Measurements from ENCODE around the gene TMEM178B. TPM values are rescaled to one million over a fixed set of nuclear protein-coding genes. Genes with fewer than 3 reads are reported as not detected.

The TMEM178B gene
- total RNA-seq, 1 experiment from 2014 or later: 0.34 TPM

DNA sequence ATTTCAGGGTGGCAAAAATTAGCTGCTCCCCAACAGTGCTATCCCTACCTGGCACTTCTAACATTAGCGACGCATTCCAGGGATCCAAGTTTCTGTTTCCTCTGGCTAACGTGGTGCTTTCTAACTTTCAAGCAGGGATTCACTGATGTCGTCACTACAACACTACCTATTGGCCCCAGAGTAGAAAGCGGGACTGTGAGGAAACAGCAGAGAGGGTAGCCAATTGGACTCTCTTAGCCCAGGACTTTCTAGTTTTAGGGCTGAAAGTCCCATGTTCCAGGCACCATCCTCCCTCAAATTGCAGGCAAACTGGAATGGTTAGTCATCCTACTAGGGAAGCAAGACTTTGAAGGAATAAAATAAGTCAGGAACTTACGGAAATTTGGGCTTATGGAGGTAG lies 388.1 kb downstream of the TMEM178B start:
- no peak for DNase-seq (ENCODE audit: low read depth)

DNA sequence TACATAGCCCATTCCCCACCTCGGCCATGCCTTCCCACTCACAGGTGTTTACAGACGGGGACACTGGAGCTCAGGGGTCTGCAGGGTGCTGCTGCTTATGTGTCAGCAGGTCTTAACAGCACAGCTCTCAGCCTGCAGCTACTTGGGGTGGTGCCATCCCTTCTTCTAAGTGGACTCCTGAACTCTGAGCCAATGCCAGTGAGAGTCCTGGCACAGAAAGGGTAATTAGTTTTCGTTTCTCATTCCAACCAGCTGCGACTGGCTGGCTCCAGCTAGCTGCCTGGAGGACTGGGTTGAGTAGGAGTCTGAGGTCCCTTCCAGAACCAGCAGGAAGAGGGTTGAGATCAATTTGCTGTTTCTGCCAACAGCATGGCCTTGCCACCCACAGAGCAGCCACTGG lies 389.1 kb downstream of the TMEM178B start:
- no peak for DNase-seq (ENCODE audit: low read depth)

DNA sequence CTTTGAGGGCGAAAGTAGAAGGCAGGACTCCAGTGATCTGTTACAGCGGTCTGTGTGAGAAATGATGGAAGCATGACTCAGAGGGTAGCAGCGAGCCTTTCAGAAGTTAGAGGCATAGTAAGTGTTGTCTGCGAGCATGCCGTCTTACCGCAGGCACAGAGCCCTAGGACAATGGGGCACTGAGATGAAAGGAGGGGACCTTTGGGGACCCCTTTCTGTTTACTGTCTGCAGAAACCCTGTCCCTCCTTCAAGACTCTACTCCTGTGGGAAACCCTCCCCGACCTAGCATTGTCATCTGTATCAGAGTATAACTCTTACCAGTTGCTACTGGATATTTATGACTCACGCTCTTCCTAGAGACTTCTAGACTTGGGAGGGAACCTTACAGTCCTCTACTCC lies 390.1 kb downstream of the TMEM178B start:
- peak; percentile 58 for DNase-seq (ENCODE audit: low read depth)

DNA sequence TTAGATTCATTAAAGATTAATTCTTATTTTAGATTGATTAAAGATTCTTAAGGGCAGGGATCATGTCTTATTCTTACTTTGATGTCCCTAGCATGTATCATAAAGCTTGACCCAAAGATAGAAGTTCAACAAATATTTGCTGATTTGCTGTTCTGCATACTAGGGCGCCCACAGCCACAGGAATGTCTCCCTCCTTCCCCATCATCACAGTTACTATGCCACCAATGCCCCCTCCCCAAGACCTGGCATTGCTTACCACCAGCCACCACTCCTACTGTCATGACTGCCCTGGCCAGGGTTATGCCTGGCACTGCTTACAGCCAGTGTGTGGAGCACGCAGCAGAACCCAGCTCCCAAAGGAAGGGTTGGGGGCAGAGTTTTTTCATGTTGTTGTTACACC lies 390.7 kb downstream of the TMEM178B start:
- no peak for DNase-seq (ENCODE audit: low read depth)

DNA sequence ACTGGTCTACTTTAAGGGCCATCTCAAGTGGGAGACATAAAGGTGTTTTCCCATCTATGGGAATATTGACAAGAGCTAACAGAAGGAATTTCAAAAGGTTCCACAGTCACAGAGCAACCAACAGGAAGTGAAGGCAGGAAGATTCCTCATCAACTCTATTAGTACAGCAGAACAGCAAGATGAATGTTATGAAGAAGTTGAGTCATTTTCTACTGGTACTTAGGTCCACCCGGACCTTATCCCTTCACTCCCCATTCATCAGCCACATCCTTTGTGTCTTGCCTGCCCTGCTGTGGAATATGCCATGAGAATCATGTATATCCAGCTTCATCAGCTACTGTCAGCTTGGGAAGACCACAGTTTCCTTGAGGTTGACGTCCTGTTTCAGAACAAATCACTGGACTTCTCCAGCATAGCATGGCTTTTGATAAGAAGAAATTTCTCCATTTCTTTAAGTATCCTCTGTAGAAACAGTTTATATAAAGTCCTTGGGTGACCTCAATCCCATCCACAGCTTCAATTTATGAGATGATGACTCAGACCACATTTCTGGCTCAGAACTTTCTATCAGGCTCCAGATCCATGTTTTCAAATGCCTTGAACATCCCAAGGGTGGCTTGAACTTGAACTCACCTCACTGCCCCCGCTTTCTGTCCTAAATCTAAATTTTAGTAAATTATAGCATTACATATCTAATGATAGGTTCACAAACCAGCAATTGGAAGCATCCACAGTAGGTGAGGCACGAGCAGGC lies 392.5 kb downstream of the TMEM178B start:
- peak; percentile 14 for DNase-seq (ENCODE audit: low read depth)

DNA sequence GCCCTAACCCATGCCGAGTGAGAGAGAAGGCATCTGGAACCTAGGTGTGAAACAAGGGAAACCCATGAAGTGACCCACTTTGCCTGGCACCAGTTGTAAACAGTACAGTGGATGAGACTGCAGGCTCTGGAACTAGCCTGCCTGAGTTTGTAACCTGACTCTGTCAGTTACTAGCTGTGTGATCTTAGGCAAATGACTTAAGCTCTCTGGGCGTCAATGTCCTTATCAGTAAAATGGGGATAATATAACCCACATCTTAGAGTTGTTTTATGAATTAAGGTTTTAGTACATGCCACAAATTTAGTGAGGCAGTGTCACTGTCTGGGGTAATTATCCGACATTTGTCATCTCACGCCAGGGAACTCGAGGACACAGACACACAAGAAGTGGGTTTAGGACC lies 394.5 kb downstream of the TMEM178B start:
- DNase-seq (ENCODE audit: low read depth): no peak

DNA sequence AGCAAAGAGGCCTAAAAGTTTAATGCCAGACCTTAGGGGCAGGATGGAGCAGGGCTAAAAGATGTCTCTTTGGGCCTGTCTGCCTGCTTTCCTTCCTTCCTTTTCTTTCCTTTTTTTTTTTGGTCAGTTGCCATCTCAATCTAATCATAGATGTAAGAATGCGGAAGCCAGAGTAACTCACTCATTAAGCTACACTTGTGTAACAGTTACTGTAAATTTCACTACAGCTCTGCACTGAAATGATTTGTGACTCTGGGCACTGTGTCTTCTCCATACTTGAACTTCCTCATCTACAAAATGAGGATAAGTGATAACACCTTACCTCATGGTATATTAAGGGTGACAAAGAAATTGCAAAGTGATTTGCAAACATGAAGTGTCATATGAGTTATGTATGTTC lies 401.8 kb downstream of the TMEM178B start:
- DNase-seq (ENCODE audit: low read depth): no peak

DNA sequence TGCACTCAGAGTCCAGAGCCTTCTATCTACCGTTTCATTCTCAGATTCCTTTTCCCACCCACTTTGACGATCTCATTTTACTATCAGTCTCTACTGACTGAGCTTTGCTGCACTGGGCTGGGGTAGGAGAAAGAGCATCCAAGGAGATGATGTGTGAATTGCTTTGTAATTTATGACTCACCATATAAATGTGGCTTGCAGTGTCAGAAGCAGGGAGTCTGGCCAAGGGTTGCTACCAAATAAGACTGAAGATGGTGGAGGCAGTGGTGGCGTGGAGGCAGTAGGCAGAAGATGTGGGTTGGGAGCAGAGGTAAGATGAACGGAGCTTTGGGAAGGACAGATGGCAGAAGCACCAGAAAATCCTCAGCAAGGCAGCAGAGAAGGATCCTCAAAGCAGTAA lies 404.0 kb downstream of the TMEM178B start:
- peak; percentile 20 for DNase-seq (ENCODE audit: low read depth)

DNA sequence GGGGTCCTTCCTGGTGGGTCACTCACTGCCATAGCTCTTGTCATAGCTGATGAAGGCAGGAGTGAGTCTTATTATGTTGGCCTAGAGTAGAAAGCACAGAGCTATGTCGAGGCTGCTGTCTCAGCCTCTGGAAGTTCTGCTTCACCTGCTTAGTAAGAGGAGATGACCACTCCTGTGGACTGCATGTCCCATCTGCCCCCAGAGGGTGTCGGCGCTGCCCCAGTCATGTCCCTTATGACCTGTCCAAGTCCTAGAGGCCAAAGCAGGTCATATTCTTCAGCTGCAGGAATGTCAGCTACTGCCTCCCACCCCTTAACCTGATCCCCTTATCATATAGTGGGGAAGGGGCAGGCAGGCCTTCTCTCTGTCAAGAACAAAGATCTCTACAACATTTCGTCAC lies 405.0 kb downstream of the TMEM178B start:
- no peak for DNase-seq (ENCODE audit: low read depth)

DNA sequence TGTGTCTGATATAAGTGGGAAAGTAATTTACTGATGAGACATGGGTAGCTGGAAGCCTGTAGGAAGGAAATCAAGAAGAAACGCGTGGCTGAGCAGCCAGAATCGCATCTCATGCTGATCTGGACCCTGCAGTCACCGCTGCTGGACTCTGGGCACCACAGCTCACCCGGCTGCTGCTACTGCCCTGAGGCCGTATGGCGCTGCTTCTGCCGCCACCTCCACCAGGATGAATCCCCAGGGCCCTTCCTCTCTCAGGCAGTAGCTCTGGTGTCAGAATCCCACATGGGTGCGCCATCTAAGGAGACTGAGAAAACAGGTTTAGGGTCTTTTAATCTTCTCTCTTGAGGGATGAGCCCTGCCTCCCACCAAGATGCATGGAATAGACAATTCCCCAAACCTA lies 407.1 kb downstream of the TMEM178B start:
- DNase-seq (ENCODE audit: low read depth): no peak

DNA sequence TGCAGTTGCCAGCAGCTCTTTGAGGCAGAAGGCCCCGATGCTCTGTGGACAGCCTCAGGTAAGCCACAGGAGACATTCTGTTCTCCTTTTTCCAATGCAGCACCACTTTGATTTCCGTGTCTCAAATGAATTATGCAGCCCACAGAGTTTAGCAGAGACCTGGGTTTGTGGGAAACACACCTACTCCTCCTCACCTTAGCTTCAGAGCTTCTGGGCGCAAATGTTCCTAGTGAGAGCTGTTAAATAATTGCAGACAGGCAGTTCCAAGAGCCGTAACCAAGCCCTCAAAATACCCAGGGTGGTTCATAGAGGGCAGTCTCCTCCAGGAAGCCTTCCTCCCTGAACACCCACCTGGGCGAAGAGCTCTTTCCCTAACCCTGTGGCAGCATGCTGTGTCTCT lies 408.1 kb downstream of the TMEM178B start:
- no peak for DNase-seq (ENCODE audit: low read depth)

DNA sequence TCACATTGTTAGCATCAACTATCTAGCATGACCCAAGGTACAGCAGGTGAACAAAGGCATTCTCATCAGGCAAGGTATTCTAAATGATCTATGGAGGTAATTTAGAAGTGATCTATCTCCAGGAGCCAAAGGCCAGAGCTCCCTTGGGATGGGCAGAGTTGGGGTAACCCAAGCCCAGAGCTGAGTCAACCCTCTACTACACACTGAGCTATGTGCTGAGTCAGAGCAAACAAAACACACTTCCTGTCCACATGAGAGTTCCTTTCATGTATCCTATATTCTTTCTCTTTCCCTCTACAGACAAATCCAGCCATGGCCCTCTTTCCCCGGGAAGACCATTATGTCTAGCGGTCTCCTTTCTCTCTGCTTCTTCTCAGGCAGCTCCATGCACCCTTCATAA lies 409.2 kb downstream of the TMEM178B start:
- DNase-seq (ENCODE audit: low read depth): no peak

DNA sequence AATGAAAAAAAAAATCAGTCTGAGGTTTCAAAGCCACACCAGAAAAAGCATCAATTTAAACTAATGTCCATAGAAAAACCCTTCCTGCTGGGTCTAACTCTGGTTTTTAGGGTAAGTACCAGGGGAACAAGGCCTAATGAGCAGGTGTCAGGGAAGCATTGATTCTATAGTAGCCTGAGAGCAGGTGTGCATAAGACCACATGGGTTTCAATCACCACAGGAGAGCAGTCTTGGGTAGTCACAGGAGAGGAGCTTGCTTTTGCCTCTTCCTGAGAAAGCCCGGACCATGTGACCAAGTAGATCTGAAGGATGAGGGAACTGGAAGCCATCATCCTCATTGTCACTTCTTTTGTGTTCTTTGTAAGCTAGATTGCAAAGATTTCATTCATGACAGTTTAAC lies 411.0 kb downstream of the TMEM178B start:
- DNase-seq (ENCODE audit: low read depth): no peak

DNA sequence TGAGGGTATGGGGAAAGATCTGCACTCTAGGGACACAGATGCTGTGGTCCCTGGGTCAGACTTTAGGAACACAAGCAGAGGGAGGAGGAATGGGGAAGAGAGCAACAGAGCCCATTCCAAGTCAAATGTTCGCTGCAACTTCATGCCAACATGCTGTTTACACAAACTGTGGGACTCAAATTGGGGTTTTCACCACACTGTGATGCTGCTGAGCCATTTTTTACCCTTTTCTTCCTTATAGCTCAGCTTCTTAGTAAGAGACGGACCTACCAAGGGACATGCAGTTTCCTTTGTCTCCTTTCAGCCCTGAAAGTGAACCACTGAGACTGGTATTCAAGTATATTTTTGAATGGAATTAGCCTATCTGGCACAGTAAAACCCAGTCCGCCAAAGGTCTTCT lies 413.1 kb downstream of the TMEM178B start:
- no peak for DNase-seq (ENCODE audit: low read depth)

DNA sequence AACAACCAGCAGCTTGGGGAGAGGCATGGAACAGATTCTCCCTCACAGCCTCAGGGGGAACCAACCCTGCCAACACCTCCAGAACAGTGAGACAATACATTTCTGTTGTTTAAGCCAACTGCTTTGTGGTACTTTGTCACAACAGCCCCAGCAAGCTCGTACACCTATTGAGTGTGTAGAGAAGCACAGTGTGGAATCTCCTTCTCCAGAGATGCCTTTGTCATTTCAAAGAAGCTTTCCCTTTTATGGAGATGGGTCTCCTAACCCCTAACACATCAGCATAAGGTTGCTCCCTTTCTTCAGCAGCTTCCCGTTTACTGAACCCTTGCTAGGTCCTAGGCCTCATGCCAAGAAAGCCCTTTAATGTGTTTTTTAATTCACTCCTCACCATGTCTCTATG lies 416.6 kb downstream of the TMEM178B start:
- no peak for DNase-seq (ENCODE audit: low read depth)

DNA sequence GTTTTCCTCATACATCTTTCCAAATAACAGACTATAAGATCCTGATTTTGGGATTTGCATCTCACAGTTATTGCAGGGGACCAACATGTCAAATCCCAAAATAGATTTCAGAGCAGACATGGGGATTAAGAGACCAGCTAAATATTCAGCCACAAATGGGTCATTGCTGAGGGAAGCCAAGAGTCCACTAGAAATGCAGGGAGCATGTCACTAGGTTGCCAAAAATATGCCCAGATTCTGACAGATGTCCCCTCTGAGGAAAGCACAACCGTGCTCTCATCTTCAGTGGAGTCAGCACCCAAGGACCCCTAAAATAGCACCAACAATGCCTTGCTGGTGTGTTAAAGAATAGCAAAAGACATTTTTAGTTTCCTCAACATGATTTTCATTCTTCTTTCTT lies 421.2 kb downstream of the TMEM178B start:
- DNase-seq (ENCODE audit: low read depth): no peak

DNA sequence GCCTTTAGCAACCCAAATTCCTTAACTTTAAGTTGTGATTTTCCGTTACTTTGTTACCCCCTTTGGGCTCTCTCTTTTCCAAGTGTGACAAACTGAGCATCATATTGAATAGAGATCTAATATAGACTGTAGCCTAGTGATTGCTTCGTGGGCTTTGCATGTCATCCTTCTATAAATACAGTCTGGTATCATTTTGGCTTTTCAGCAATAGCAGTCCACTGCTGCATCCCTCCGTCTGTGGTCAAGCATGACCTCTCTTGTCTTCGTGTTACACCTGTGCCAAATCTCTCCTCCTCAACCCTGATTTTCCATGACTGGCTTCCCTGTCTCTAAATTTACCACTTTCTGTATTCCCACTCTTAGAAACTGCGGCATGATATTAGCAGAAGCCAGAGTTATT lies 423.5 kb downstream of the TMEM178B start:
- no peak for DNase-seq (ENCODE audit: low read depth)

DNA sequence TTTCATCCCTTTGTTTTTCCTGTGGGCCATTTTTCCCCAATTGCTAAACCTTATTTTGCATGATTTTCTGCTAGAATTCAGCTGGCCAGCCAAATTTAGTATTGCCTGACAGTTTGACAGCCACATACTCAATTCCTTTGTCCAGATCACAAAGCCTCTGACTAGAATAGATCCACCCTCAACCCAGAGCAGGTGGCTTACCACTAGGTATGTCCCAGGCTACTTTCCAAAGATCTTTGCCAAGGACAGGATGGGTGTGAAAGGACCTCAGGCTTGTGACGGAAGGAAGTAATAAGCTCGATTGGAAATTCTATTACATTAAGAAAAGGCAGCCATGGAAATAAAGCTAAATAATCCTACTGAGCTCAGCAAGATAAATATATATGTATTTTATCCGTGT lies 426.7 kb downstream of the TMEM178B start:
- DNase-seq (ENCODE audit: low read depth): no peak

DNA sequence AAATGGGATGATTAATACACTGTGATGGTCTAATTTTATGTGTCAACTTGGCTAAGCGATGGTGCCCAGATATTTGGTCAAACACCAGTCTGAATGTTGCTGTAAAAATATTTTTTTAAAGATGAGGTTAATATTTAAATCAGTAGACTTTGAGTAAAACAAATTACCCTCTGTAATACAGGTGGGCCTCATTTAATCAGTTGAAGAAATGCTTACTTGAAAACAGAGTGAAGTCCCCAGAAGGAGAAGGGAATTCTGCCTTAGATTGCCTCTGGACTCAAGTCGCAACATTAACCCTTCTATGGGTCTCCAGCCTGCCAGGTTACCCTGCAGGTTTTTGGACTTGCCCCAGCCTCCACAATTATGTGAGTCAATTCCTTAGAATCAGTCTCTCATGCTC lies 427.6 kb downstream of the TMEM178B start:
- no peak for DNase-seq (ENCODE audit: low read depth)

DNA sequence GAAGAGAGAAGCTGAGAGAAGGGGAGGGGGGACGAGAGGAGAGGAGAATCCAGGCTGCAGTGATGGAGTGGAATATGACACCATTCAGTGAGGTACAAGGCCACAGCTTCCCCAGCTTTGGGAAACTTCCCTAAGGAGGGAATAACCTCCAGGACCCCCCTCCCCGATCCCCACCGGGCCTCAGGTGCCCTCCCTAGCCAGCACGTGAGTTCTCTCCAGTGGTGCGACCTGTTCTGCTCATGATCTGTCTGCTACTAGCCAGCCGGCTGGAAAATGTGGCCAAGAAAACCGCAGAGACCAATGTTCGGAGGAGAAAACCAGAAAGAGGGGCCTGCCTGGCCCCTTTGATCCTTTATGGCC lies 437.4 kb downstream of the TMEM178B start:
- DNase-seq (ENCODE audit: low read depth): no peak

DNA sequence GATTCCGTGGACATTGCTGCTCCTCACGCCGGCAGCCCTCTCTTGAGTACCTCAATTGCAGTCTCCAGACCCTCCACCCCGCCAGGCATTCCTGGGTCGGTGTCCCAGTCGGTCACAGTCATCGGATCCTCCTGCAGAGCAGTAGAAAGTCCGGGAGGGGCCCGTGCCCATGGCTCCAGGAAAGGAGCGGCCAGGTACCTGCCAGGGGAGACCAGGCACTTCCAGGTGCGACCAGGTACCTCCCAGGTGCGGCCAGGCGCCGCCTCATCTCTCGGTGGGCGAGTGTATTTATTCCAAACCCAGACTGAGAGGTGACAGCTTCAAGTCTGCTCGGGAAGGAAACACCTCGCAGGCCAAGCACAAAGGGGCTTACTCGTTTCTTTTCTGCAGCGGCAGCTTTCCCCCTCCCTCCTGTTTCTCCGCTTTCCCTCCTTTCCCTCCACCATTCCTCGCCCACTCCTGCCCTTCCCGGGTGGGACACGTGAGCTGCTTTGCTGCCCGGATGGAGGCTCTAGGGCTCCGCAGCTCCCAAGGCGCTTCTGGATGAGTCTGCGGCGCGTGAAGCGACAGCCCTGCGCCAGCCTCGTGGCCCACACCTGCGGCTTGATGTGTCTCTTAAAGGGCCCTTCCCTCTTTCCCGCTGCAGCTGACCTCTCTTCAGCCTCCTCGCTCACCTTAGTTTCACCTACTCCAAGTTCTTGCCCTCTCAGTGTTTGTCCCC lies 438.0 kb downstream of the TMEM178B start:
- DNase-seq (ENCODE audit: low read depth): no peak

DNA sequence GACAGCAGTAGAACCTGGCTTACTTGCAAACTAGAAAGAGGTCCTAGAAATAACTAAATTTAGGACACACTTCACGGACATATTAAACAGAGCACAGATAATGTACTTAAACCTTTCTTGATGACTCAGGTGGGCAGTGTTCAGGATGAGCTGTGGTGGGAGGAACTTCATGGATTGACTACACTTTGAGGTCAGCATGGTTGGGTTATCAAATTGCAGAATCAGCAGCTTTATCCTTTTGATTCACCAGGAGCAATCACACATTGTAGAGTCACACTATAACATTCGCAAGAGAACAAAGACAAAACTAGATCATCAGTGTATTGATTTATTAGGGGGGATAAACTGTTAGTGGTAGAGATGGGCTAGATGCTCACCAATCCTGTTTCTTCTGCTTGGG lies 438.7 kb downstream of the TMEM178B start:
- no peak for DNase-seq (ENCODE audit: low read depth)

DNA sequence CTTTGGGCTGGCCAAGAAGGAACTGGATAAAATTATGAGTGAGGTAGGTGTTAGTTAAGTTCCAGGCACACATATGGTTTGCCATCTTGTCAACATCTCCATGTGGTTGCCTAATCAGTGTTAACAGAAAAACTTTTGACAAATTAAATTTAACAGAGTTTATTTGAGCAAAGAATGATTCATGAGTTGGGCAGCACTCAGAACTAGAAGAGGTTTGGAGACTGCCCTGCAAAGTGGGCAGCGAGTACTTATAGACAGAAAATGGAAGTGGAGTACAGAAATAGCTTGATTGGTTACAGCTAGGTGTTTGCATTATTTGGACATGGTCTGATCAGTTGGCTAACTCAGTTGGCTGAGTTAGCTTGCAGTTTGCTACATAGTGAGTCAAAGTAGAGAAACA lies 439.9 kb downstream of the TMEM178B start:
- no peak for DNase-seq (ENCODE audit: low read depth)

DNA sequence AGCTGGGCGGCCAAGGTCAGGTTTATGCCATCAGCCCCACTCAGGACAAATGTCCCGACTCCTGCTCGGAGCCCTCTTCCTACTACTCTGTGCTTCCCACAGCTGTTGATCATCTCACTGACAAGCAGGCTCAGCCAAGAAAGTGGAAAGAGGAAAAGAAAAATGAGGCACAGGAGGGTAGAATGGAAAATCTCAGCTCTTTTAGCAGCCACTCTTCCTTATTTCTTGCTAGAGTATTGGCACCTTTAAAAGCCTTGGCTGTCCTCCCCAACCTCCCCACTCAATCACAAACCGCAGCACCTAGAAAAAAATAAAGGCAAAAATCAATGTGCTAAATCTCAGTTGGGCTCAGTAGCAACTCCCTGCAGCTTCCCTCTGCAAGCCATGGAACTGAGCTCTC lies 442.1 kb downstream of the TMEM178B start:
- DNase-seq (ENCODE audit: low read depth): no peak

Measured in LHCN-M2 (cell line).